Thyroid gland (tissue), 4 donors: ENCODE measurements around the gene SEMA4D. TPM values are rescaled to one million over a fixed set of nuclear protein-coding genes. Genes with fewer than 3 reads are reported as not detected.

Source experiments
- DNase-seq, 2 donors: peaks; one replicate each; pipeline ENCODE4 v3.0.0-alpha.2; 2019
- H3K27ac ChIP-seq, 3 donors: fragments of 200-600 bp; sonication (generic); 1 replicate in 2 of 3; 2 replicates in 1 of 3; pipeline ENCODE4 v1.5.1; 2016 to 2019; ENCODE audit warnings: mild to moderate bottlenecking in 1 of 3, moderate library complexity in 1 of 3
- H3K27me3 ChIP-seq: fragments of 200-600 bp; sonication (generic); one replicate; pipeline ENCODE4 v1.5.1; 2019
- H3K36me3 ChIP-seq, 2 donors: fragments of 200-600 bp; sonication (generic); one replicate each; pipeline ENCODE4 v1.5.1; 2016 to 2019
- H3K4me1 ChIP-seq, 2 donors: fragments of 200-600 bp; sonication (generic); one replicate each; pipeline ENCODE4 v1.5.1; 2017 to 2019
- H3K4me3 ChIP-seq, 3 donors: fragments of 200-600 bp; sonication (generic); replicated peaks in 1 of 3; 1 replicate in 2 of 3; 2 replicates in 1 of 3; pipeline ENCODE4 v1.5.1; 2016; ENCODE audit warnings: mild to moderate bottlenecking in 1 of 3
- H3K9me3 ChIP-seq: fragments of 200-600 bp; sonication (generic); one replicate; pipeline ENCODE4 v1.5.1; 2017
- POLR2A ChIP-seq, 2 donors: fragments of 450-650 bp; IDR thresholded peaks; one replicate each; pipeline ENCODE4 v1.6.1; 2017; ENCODE audit warnings: antibody characterized with exemption in 2 of 2, mild to moderate bottlenecking in 2 of 2, moderate library complexity in 1 of 2
- WGBS, 2 donors: methylation state at CpG; one replicate each; pipeline ENCODE4 v1.1.5; 2017; 5-methylcytosine and 5-hydroxymethylcytosine counted together
- intact Hi-C: fragments of 100-400 bp; cut with DNase I; formaldehyde crosslinking; loops from one replicate; pipeline ENCODE4 v1.15.1; 2023
- total RNA-seq, 4 donors: library from RNA; depleted of rRNA; stranded (reverse); fragments of >200 nt; gene quantifications; one replicate each; pipeline ENCODE4 v1.2.3, GENCODE V29; 2016
- TF ChIP-seq, protein P1 (sequence below), 6 experiments: fragments of 200-600 bp in 3 of 6; fragments of 450-650 bp in 3 of 6; sonication (generic) in 3 of 6; IDR thresholded peaks; one replicate each; pipeline ENCODE4 v1.5.1; 2016 to 2019; ENCODE audit warnings: antibody characterized with exemption in 6 of 6, mild to moderate bottlenecking in 2 of 6, inconsistent platforms in 1 of 6, moderate library complexity in 1 of 6

SEMA4D gene
- total RNA-seq, 4 donors from 2014 or later: 19.9 to 29.6 (median 28.9) TPM

DNA sequence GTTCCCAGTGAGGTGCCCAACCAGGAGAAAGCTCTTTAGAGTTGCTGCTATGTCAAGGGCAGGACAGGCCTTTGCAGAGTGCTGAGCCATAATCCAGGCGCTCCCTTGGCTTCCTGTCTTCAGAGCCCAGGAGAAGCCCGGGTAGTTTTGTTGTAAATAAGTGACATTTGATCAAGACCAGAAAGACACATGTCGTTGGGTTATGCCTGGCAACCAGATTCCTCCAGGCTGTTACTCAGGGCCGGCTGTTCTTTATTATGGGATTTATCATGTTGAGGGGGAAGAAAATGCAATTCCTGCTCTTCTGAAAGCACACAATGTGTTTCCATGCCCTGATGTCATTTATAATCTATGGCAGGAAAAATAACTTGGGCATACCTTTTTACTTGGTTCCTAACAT, 39.3 kb upstream of the SEMA4D start:
- TF ChIP-seq POLR2A (IDR thresholded peaks at IDR 0.05): no peak
- TF ChIP-seq, protein P1, sequence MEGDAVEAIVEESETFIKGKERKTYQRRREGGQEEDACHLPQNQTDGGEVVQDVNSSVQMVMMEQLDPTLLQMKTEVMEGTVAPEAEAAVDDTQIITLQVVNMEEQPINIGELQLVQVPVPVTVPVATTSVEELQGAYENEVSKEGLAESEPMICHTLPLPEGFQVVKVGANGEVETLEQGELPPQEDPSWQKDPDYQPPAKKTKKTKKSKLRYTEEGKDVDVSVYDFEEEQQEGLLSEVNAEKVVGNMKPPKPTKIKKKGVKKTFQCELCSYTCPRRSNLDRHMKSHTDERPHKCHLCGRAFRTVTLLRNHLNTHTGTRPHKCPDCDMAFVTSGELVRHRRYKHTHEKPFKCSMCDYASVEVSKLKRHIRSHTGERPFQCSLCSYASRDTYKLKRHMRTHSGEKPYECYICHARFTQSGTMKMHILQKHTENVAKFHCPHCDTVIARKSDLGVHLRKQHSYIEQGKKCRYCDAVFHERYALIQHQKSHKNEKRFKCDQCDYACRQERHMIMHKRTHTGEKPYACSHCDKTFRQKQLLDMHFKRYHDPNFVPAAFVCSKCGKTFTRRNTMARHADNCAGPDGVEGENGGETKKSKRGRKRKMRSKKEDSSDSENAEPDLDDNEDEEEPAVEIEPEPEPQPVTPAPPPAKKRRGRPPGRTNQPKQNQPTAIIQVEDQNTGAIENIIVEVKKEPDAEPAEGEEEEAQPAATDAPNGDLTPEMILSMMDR (IDR thresholded peaks at IDR 0.05): no peak
- no peaks in the 10 kb centered on the region for H3K9me3 ChIP-seq
- no peaks in the 10 kb centered on the region for H3K4me1 ChIP-seq
- H3K27ac ChIP-seq: no peak overlapping the region
- H3K27me3 ChIP-seq: no peaks in the 10 kb centered on the region
- WGBS, 2 donors: 87 to 96% methylated on average over 4 of the region's 4 CpGs
- intact Hi-C loops: no loop called here
- no peak overlapping the region for H3K4me3 ChIP-seq
- no peaks in the 10 kb centered on the region for H3K36me3 ChIP-seq
- no peak for DNase-seq

GRCh38 chr9:89536600-89536999, 38.7 kb upstream of the SEMA4D start:
- H3K36me3 ChIP-seq: no peaks in the 10 kb centered on the region
- intact Hi-C loops: no loop called here
- TF ChIP-seq, protein P1 (IDR thresholded peaks at IDR 0.05): no peak
- no peak for TF ChIP-seq POLR2A (IDR thresholded peaks at IDR 0.05)
- H3K27ac ChIP-seq: no peak overlapping the region
- 81 to 92% methylated on average over 5 of the region's 5 CpGs for WGBS, 2 donors
- H3K4me1 ChIP-seq: no peaks in the 10 kb centered on the region
- H3K27me3 ChIP-seq: no peaks in the 10 kb centered on the region
- no peak overlapping the region for H3K4me3 ChIP-seq
- no peak for DNase-seq
- H3K9me3 ChIP-seq: no peaks in the 10 kb centered on the region

GRCh38 chr9:89536145-89536574, 38.2 kb upstream of the SEMA4D start:
- intact Hi-C loops: no loop called here
- H3K27me3 ChIP-seq: no peaks in the 10 kb centered on the region
- WGBS, 2 donors: 78 to 80% methylated on average over 5 of the region's 5 CpGs
- H3K4me1 ChIP-seq: no peaks in the 10 kb centered on the region
- no peaks in the 10 kb centered on the region for H3K9me3 ChIP-seq
- no peak overlapping the region for H3K4me3 ChIP-seq
- no peaks in the 10 kb centered on the region for H3K36me3 ChIP-seq
- DNase-seq: no peak
- TF ChIP-seq POLR2A (IDR thresholded peaks at IDR 0.05): no peak
- TF ChIP-seq, protein P1 (IDR thresholded peaks at IDR 0.05): no peak
- H3K27ac ChIP-seq: no peak overlapping the region

- intact Hi-C loops: no loop called here
These were observed 37.5 kb upstream of the SEMA4D start for GRCh38 chr9:89535461-89535860.

DNA sequence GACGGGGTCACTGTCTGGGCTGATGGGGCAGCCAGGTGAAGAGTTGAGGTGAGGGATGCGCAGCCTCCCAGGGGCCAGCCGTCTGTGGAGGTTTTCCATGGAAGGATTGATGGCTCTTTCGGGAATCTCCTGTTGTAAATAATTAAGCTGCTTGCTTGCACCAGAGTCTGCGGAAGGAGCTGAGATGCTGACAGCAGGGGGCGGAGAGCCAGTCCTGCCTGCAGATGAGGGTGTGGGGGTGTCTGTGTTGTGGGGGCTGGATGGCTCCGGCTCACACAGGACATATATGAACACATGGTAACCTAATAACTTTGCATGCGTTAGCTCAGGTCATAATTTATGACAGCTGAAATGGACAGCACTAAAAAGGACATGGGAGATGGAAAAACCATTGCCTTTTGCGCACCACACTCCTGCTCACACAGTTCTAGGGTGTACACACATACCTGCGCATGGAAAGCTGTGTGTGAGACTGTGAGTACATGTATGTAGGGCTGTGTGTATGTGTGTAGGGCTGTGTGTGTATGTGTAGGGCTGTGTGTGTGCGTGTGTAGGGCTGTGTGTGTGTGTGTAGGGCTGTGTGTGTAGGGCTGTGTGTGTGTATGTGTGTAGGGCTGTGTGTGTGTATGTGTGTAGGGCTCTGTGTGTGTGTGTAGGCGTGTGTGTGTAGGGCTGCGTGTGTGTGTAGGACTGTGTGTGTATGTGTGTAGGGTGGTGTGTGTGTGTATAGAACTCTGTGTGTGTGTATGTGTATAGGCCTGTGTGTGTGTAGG, 36.8 kb upstream of the SEMA4D start:
- Histone ChIP-seq H3K27ac (no peak overlapping the region), H3K4me1 (no peaks in the 10 kb centered on the region), H3K4me3 (no peak overlapping the region), H3K27me3 (no peaks in the 10 kb centered on the region), H3K9me3 (no peaks in the 10 kb centered on the region), H3K36me3 (no peaks in the 10 kb centered on the region)
- no peak for DNase-seq
- WGBS, 2 donors: 80 to 89% methylated on average over 13 of the region's 13 CpGs
- no peak for TF ChIP-seq POLR2A (IDR thresholded peaks at IDR 0.05)
- TF ChIP-seq, protein P1 (IDR thresholded peaks at IDR 0.05): no peak
- intact Hi-C loops: no loop called here

More at GRCh38 chr9:89535461-89535860, 37.5 kb upstream of the SEMA4D start:
- Histone ChIP-seq H3K36me3 (no peaks in the 10 kb centered on the region), H3K4me1 (no peaks in the 10 kb centered on the region), H3K9me3 (no peaks in the 10 kb centered on the region), H3K27me3 (no peaks in the 10 kb centered on the region), H3K27ac (no peak overlapping the region), H3K4me3 (no peak overlapping the region)
- WGBS, 2 donors: 95 to 98% methylated on average over 3 of the region's 3 CpGs
- DNase-seq: no peak
- no peak for TF ChIP-seq POLR2A (IDR thresholded peaks at IDR 0.05)
- TF ChIP-seq, protein P1 (IDR thresholded peaks at IDR 0.05): no peak
